DOHH2 (cell line): ENCODE measurements around the gene FBXW4.

Experiments used
- H3F3A ChIP-seq: fragments of 200-600 bp; sonication (generic), shearing (Covaris generic); 2 replicates; pipeline ENCODE4 v1.6.0; 2016; ENCODE audit warnings: antibody characterized with exemption, mild to moderate bottlenecking; ENCODE audit not compliant: control insufficient read depth, insufficient read depth
- H3K27ac ChIP-seq: fragments of 200-600 bp; sonication (generic); 2 replicates; pipeline ENCODE4 v1.5.1; 2014; ENCODE audit warnings: low read depth, mild to moderate bottlenecking, low read length, moderate library complexity
- H3K27me3 ChIP-seq: fragments of 200-600 bp; sonication (generic); 2 replicates; pipeline ENCODE4 v1.6.1; 2014; ENCODE audit warnings: mild to moderate bottlenecking, low read length, mixed read lengths; ENCODE audit not compliant: control insufficient read depth
- H3K36me3 ChIP-seq: fragments of 200-600 bp; sonication (generic); 2 replicates; pipeline ENCODE4 v1.6.1; 2014; ENCODE audit warnings: mild to moderate bottlenecking, low read length, moderate library complexity, mixed read lengths; ENCODE audit not compliant: control insufficient read depth
- H3K4me1 ChIP-seq: fragments of 200-600 bp; sonication (generic); 2 replicates; pipeline ENCODE4 v1.6.1; 2014; ENCODE audit warnings: mild to moderate bottlenecking, low read length, mixed read lengths; ENCODE audit not compliant: control insufficient read depth
- H3K4me2 ChIP-seq: fragments of 200-600 bp; sonication (generic); 2 replicates; pipeline ENCODE4 v1.6.0; 2014; ENCODE audit warnings: mild to moderate bottlenecking, low read length, moderate library complexity
- H3K4me3 ChIP-seq: fragments of 200-600 bp; sonication (generic); 2 replicates; pipeline ENCODE4 v1.5.1; 2014; ENCODE audit warnings: mild to moderate bottlenecking, low read length, mixed read lengths
- H3K79me2 ChIP-seq: fragments of 200-600 bp; sonication (generic); 2 replicates; pipeline ENCODE4 v1.6.1; 2014; ENCODE audit warnings: mild to moderate bottlenecking, low read length, mixed read lengths; ENCODE audit not compliant: control insufficient read depth
- H3K9me2 ChIP-seq: fragments of 200-600 bp; sonication (generic); replicated peaks from 2 replicates; pipeline ENCODE4 v1.6.1; 2014; ENCODE audit warnings: mild to moderate bottlenecking, low read length, mixed read lengths; ENCODE audit not compliant: control insufficient read depth
- H3K9me3 ChIP-seq: fragments of 200-600 bp; sonication (generic); 2 replicates; pipeline ENCODE4 v1.6.1; 2014; ENCODE audit warnings: antibody characterized with exemption, low read length, mixed read lengths; ENCODE audit not compliant: control insufficient read depth, insufficient read depth
- H4K20me1 ChIP-seq: fragments of 200-600 bp; sonication (generic); 2 replicates; pipeline ENCODE4 v1.6.0; 2014; ENCODE audit warnings: low read depth, mild to moderate bottlenecking, antibody characterized with exemption, low read length, moderate library complexity; ENCODE audit not compliant: control insufficient read depth, insufficient read depth
- EZH2phosphoT487 ChIP-seq: fragments of 200-600 bp; sonication (generic); IDR thresholded peaks from 2 replicates; pipeline ENCODE4 v1.6.1; 2017; ENCODE audit warnings: borderline replicate concordance, mild to moderate bottlenecking, antibody characterized with exemption, low read length, moderate library complexity, mixed read lengths
- TF ChIP-seq, protein P1 (sequence below): fragments of 200-600 bp; sonication (generic); IDR thresholded peaks from one replicate; pipeline ENCODE4 v1.5.1; 2014; ENCODE audit warnings: antibody characterized with exemption, mild to moderate bottlenecking, low read depth, low read length; ENCODE audit not compliant: poor library complexity, severe bottlenecking

Gene FBXW4

GRCh38 chr10:101721806-101722205 is 26.8 kb upstream of the FBXW4 start:
- no peaks in the 10 kb centered on the region for H3K79me2 ChIP-seq
- H3K27ac ChIP-seq: no peak overlapping the region
- H3K4me2 ChIP-seq: no peak overlapping the region
- peaks cover 25% of the 10 kb centered on the region for H3K27me3 ChIP-seq
- no peak overlapping the region for H3K4me3 ChIP-seq
- H3K4me1 ChIP-seq: peaks cover 6% of the 10 kb centered on the region
- H4K20me1 ChIP-seq: no peaks in the 10 kb centered on the region
- TF ChIP-seq, protein P1, sequence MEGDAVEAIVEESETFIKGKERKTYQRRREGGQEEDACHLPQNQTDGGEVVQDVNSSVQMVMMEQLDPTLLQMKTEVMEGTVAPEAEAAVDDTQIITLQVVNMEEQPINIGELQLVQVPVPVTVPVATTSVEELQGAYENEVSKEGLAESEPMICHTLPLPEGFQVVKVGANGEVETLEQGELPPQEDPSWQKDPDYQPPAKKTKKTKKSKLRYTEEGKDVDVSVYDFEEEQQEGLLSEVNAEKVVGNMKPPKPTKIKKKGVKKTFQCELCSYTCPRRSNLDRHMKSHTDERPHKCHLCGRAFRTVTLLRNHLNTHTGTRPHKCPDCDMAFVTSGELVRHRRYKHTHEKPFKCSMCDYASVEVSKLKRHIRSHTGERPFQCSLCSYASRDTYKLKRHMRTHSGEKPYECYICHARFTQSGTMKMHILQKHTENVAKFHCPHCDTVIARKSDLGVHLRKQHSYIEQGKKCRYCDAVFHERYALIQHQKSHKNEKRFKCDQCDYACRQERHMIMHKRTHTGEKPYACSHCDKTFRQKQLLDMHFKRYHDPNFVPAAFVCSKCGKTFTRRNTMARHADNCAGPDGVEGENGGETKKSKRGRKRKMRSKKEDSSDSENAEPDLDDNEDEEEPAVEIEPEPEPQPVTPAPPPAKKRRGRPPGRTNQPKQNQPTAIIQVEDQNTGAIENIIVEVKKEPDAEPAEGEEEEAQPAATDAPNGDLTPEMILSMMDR: no peak
- TF ChIP-seq EZH2phosphoT487: no peak
- no peaks in the 10 kb centered on the region for H3K36me3 ChIP-seq
- no peaks in the 10 kb centered on the region for H3K9me3 ChIP-seq
- H3F3A ChIP-seq: no peaks in the 10 kb centered on the region
- no peaks in the 10 kb centered on the region for H3K9me2 ChIP-seq

GRCh38 chr10:101720606-101721230 is 25.7 kb upstream of the FBXW4 start:
- Histone ChIP-seq H3K4me3 (no peak overlapping the region), H3F3A (no peaks in the 10 kb centered on the region), H3K27ac (no peak overlapping the region), H3K4me2 (no peak overlapping the region), H3K36me3 (no peaks in the 10 kb centered on the region), H3K79me2 (no peaks in the 10 kb centered on the region), H3K9me2 (no peaks in the 10 kb centered on the region), H3K4me1 (peaks cover 6% of the 10 kb centered on the region), H3K27me3 (peaks cover 28% of the 10 kb centered on the region), H3K9me3 (no peaks in the 10 kb centered on the region), H4K20me1 (no peaks in the 10 kb centered on the region)
- TF ChIP-seq, protein P1: no peak
- no peak for TF ChIP-seq EZH2phosphoT487

GRCh38 chr10:101718690-101719275 is 23.8 kb upstream of the FBXW4 start:
- Histone ChIP-seq H4K20me1 (no peaks in the 10 kb centered on the region), H3K4me2 (no peak overlapping the region), H3F3A (no peaks in the 10 kb centered on the region), H3K4me3 (no peak overlapping the region), H3K27me3 (peaks cover 24% of the 10 kb centered on the region), H3K36me3 (no peaks in the 10 kb centered on the region), H3K79me2 (no peaks in the 10 kb centered on the region), H3K4me1 (no peaks in the 10 kb centered on the region), H3K9me3 (no peaks in the 10 kb centered on the region), H3K27ac (no peak overlapping the region), H3K9me2 (no peaks in the 10 kb centered on the region)
- TF ChIP-seq, protein P1: no peak
